ENCODE results near the gene MAGEB17. TPM values are rescaled to one million over a fixed set of nuclear protein-coding genes. Genes with fewer than 3 reads are reported as not detected.

MAGEB17 gene
- total and polyA plus RNA-seq, 9 of the 15 experiments (the other 6 are each of a cell fraction or from before 2014, with no cell fraction given) = 0.07 to 0.45 (median 0.14) TPM; not detected in 1

DNA sequence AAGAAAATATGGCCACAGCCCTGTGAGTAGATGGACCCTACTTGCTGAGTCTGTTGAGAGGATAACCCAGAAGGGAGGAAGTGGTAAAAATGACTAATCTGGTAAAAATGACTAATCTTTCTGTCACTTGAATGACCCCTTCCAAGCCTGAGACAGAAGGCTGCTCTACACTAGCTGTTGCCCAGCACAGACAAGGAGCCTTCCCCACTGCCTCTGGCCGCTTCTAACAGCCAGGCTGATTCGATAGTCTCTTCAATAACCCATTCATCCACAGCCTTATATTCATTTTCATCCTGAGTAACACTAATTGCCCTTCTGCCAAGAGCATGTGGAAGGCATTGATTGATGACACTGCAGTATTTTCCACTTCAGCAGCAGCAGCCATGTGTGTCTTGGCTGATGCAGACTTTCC, 18.4 kb downstream of the MAGEB17 start (continued):
- TF ChIP-seq JUN (IDR thresholded peaks at IDR 0.05; ENCODE audit: borderline replicate concordance, low read depth, low read length) (peak; percentile 80), JUN (CRISPR knock-in tag; IDR thresholded peaks at IDR 0.05; ENCODE audit: borderline replicate concordance) (no peak), SPI1 (IDR thresholded peaks at IDR 0.05; ENCODE audit: borderline replicate concordance, low read depth, low read length) (peak; percentile 84), MAFF (IDR thresholded peaks at IDR 0.05; ENCODE audit: low read length) (peak; percentile 55; the same call in 1 of the 2 replicates), ARID1B (IDR thresholded peaks at IDR 0.05) (peak; percentile 73), C11orf30 (IDR thresholded peaks at IDR 0.05; ENCODE audit: low read depth) (peak; percentile 79), SMARCA4 (IDR thresholded peaks at IDR 0.05) (peak; percentile 59; the same call in 1 of the 2 replicates), FOSL1 (tag; conservative IDR thresholded peaks at IDR 0.05) (peak; percentile 97), MEIS2 (IDR thresholded peaks at IDR 0.05; ENCODE audit: partially characterized antibody) (peak; percentile 64), ESRRB (CRISPR knock-in tag; IDR thresholded peaks at IDR 0.05; ENCODE audit: borderline replicate concordance) (no peak), ZFPM2 (CRISPR knock-in tag; IDR thresholded peaks at IDR 0.05) (no peak)
- TF ChIP-seq, protein P1, sequence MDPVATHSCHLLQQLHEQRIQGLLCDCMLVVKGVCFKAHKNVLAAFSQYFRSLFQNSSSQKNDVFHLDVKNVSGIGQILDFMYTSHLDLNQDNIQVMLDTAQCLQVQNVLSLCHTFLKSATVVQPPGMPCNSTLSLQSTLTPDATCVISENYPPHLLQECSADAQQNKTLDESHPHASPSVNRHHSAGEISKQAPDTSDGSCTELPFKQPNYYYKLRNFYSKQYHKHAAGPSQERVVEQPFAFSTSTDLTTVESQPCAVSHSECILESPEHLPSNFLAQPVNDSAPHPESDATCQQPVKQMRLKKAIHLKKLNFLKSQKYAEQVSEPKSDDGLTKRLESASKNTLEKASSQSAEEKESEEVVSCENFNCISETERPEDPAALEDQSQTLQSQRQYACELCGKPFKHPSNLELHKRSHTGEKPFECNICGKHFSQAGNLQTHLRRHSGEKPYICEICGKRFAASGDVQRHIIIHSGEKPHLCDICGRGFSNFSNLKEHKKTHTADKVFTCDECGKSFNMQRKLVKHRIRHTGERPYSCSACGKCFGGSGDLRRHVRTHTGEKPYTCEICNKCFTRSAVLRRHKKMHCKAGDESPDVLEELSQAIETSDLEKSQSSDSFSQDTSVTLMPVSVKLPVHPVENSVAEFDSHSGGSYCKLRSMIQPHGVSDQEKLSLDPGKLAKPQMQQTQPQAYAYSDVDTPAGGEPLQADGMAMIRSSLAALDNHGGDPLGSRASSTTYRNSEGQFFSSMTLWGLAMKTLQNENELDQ (CRISPR knock-in tag; IDR thresholded peaks at IDR 0.05; ENCODE audit: borderline replicate concordance) = no peak
- TF ChIP-seq, protein P2, sequence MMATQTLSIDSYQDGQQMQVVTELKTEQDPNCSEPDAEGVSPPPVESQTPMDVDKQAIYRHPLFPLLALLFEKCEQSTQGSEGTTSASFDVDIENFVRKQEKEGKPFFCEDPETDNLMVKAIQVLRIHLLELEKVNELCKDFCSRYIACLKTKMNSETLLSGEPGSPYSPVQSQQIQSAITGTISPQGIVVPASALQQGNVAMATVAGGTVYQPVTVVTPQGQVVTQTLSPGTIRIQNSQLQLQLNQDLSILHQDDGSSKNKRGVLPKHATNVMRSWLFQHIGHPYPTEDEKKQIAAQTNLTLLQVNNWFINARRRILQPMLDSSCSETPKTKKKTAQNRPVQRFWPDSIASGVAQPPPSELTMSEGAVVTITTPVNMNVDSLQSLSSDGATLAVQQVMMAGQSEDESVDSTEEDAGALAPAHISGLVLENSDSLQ (IDR thresholded peaks at IDR 0.05) = peak; percentile 30; the same call in 1 of the 2 replicates
- TF ChIP-seq, protein P3, sequence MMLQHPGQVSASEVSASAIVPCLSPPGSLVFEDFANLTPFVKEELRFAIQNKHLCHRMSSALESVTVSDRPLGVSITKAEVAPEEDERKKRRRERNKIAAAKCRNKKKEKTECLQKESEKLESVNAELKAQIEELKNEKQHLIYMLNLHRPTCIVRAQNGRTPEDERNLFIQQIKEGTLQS (IDR thresholded peaks at IDR 0.05) = peak; percentile 68; the same call in 1 of the 2 replicates
- TF ChIP-seq, protein P3 (CRISPR knock-in tag; conservative IDR thresholded peaks at IDR 0.05) = no peak

Measured in K562 (cell line).